ENCODE results near the gene GYG2.

GYG2 gene

GRCh38 chrX:2831471-2832228, 2.9 kb downstream of the GYG2 start:
- TF ChIP-seq CTCF (IDR thresholded peaks at IDR 0.05; ENCODE audit: low read depth, low read length, missing control alignments): no peak
- no peak for DNase-seq (ENCODE audit: low read depth)
- H3K4me3 ChIP-seq (ENCODE audit: low read depth, low read length): no peak overlapping the region

GRCh38 chrX:2837961-2838360, 9.2 kb downstream of the GYG2 start:
- no peak for TF ChIP-seq CTCF (IDR thresholded peaks at IDR 0.05; ENCODE audit: low read depth, low read length, missing control alignments)
- no peak for DNase-seq (ENCODE audit: low read depth)
- no peak overlapping the region for H3K4me3 ChIP-seq (ENCODE audit: low read depth, low read length)

GRCh38 chrX:2840961-2841360, 12.2 kb downstream of the GYG2 start:
- DNase-seq (ENCODE audit: low read depth): no peak
- H3K4me3 ChIP-seq (ENCODE audit: low read depth, low read length): no peak overlapping the region
- TF ChIP-seq CTCF (IDR thresholded peaks at IDR 0.05; ENCODE audit: low read depth, low read length, missing control alignments): no peak

GRCh38 chrX:2841537-2841936, 12.8 kb downstream of the GYG2 start:
- no peak overlapping the region for H3K4me3 ChIP-seq (ENCODE audit: low read depth, low read length)
- no peak for DNase-seq (ENCODE audit: low read depth)
- no peak for TF ChIP-seq CTCF (IDR thresholded peaks at IDR 0.05; ENCODE audit: low read depth, low read length, missing control alignments)

GRCh38 chrX:2846992-2847391, 18.3 kb downstream of the GYG2 start:
- no peak overlapping the region for H3K4me3 ChIP-seq (ENCODE audit: low read depth, low read length)
- TF ChIP-seq CTCF (IDR thresholded peaks at IDR 0.05; ENCODE audit: low read depth, low read length, missing control alignments): no peak
- DNase-seq (ENCODE audit: low read depth): no peak

- H3K4me3 ChIP-seq (ENCODE audit: low read depth, low read length): no peak overlapping the region
- no peak for TF ChIP-seq CTCF (IDR thresholded peaks at IDR 0.05; ENCODE audit: low read depth, low read length, missing control alignments)
- no peak for DNase-seq (ENCODE audit: low read depth)
Observed at GRCh38 chrX:2848871-2849301, 20.2 kb downstream of the GYG2 start.

GRCh38 chrX:2854918-2855317, 26.2 kb downstream of the GYG2 start:
- no peak for TF ChIP-seq CTCF (IDR thresholded peaks at IDR 0.05; ENCODE audit: low read depth, low read length, missing control alignments)
- H3K4me3 ChIP-seq (ENCODE audit: low read depth, low read length): no peak overlapping the region
- no peak for DNase-seq (ENCODE audit: low read depth)

Measured in GM12864 (cell line).